Stomach (tissue), 9 donors: ENCODE data around the gene PKP4. TPM values are rescaled to one million over a fixed set of nuclear protein-coding genes. Genes with fewer than 3 reads are reported as not detected.

Source experiments
- DNase-seq, 2 donors: peaks; one replicate each; pipeline versions ENCODE4 v3.0.0 to v3.0.0-alpha.2; 2013 to 2019
- H3K27ac ChIP-seq, 5 donors: fragments of 200-600 bp in 4 of 5; sonication (generic) in 4 of 5; one replicate each; pipeline ENCODE4 v1.5.1; 2013 to 2019; ENCODE audit warnings: mild to moderate bottlenecking in 1 of 5, moderate library complexity in 1 of 5
- H3K27me3 ChIP-seq, 3 donors: fragments of 200-600 bp; sonication (generic); one replicate each; pipeline ENCODE4 v1.5.1; 2017 to 2019; ENCODE audit warnings: mixed run types in 1 of 3
- H3K36me3 ChIP-seq, 4 donors: fragments of 200-600 bp; sonication (generic); 1 replicate in 3 of 4; 2 replicates in 1 of 4; pipeline ENCODE4 v1.5.1; 2016 to 2019
- H3K4me1 ChIP-seq, 4 donors: fragments of 200-600 bp; sonication (generic); one replicate each; pipeline ENCODE4 v1.5.1; 2016 to 2019
- H3K4me3 ChIP-seq, 4 donors: fragments of 200-600 bp; sonication (generic) in 3 of 4; one replicate each; pipeline ENCODE4 v1.5.1; 2016 to 2019; ENCODE audit warnings: mild to moderate bottlenecking in 1 of 4
- H3K9me3 ChIP-seq, 4 donors: fragments of 200-600 bp; sonication (generic); one replicate each; pipeline ENCODE4 v1.5.1; 2016 to 2019
- CTCF ChIP-seq, 7 experiments: fragments of 450-650 bp in 4 of 7; fragments of 200-600 bp in 3 of 7; sonication (generic) in 3 of 7; IDR thresholded peaks; one replicate each; pipeline ENCODE4 v1.5.1; 2016 to 2019; ENCODE audit warnings: antibody characterized with exemption in 7 of 7, control low read depth in 2 of 7, mild to moderate bottlenecking in 1 of 7
- EP300 ChIP-seq: sonication (generic); formaldehyde crosslinking; IDR thresholded peaks from one replicate; pipeline ENCODE4 v1.6.1; 2017; ENCODE audit warnings: antibody characterized with exemption
- POLR2A ChIP-seq, 4 donors: fragments of 450-650 bp; IDR thresholded peaks; one replicate each; pipeline ENCODE4 v1.6.1; 2016; ENCODE audit warnings: antibody characterized with exemption in 4 of 4, control low read depth in 2 of 4, mild to moderate bottlenecking in 1 of 4, moderate library complexity in 1 of 4
- POLR2AphosphoS5 ChIP-seq, 3 donors: sonication (generic); formaldehyde crosslinking; IDR thresholded peaks; one replicate each; pipeline ENCODE4 v1.6.1; 2016; ENCODE audit warnings: antibody characterized with exemption in 3 of 3
- WGBS, 5 donors: extraction: QIAGEN DNeasy Blood & Tissue Kit in 3 of 5; methylation state at CpG; one replicate each; pipeline versions ENCODE4 v1.1.5 to v1.1.7; 2013 to 2018; 5-methylcytosine and 5-hydroxymethylcytosine counted together
- intact Hi-C: fragments of 100-400 bp; cut with DNase I; formaldehyde crosslinking; loops from one replicate; pipeline ENCODE4 v1.15.1; 2023; ENCODE audit warnings: low total_unique reads
- polyA plus RNA-seq, 3 donors: library from polyadenylated mRNA; stranded (reverse); fragments of 200-250 nt; gene quantifications; one replicate each; pipeline ENCODE4 v1.2.3, GENCODE V29; 2013
- total RNA-seq, 5 donors: library from RNA; depleted of rRNA; stranded (reverse); fragments of >200 nt; gene quantifications; one replicate each; pipeline versions ENCODE4 v1.1.0 to v1.2.3, GENCODE V29; 2014 to 2016
- donor health status: healthy with polysubstance abuse.
- donor health status: Bipolar disorder and iron deficiency.
- donor health status: healthy.

PKP4 gene
- total and polyA plus RNA-seq, 8 donors: 20.5 to 223 (median 75.8) TPM

- Histone ChIP-seq H3K27me3 (no peaks in the 10 kb centered on the region), H3K4me1 (peaks cover 0 to 2% (median 0%) of the 10 kb centered on the region in 4 donors), H3K27ac (no peak overlapping the region), H3K4me3 (no peak overlapping the region), H3K9me3 (no peaks in the 10 kb centered on the region), H3K36me3 (peaks cover 0 to 4% (median 0%) of the 10 kb centered on the region in 4 donors)
- intact Hi-C loops: no loop called here
- no peak for DNase-seq
- WGBS, 5 donors: 67 to 89% (median 84%) methylated on average over 1 of the region's 1 CpG
- TF ChIP-seq POLR2A (IDR thresholded peaks at IDR 0.05) (no peak), CTCF (IDR thresholded peaks at IDR 0.05) (no peak), EP300 (no peak)
Measured at GRCh38 chr2:158554996-158555395, 98.2 kb downstream of the PKP4 start.

GRCh38 chr2:158556124-158556523, 99.4 kb downstream of the PKP4 start:
- intact Hi-C loops: no loop called here
- Histone ChIP-seq H3K27me3 (no peaks in the 10 kb centered on the region), H3K27ac (no peak overlapping the region), H3K4me3 (no peak overlapping the region), H3K4me1 (peaks cover 0 to 8% (median 0%) of the 10 kb centered on the region in 4 donors), H3K36me3 (peaks cover 0 to 4% (median 0%) of the 10 kb centered on the region in 4 donors), H3K9me3 (no peaks in the 10 kb centered on the region)
- WGBS, 5 donors: 77 to 90% (median 85%) methylated on average over 3 of the region's 3 CpGs
- DNase-seq: no peak
- TF ChIP-seq POLR2AphosphoS5 (IDR thresholded peaks at IDR 0.05): no peak
- TF ChIP-seq EP300: no peak
- no peak for TF ChIP-seq CTCF (IDR thresholded peaks at IDR 0.05)
- TF ChIP-seq POLR2A (IDR thresholded peaks at IDR 0.05): no peak

GRCh38 chr2:158557752-158558151, 101.0 kb downstream of the PKP4 start:
- Histone ChIP-seq H3K36me3 (peaks cover 0 to 4% (median 0%) of the 10 kb centered on the region in 4 donors), H3K27ac (no peak overlapping the region), H3K27me3 (no peaks in the 10 kb centered on the region), H3K9me3 (no peaks in the 10 kb centered on the region), H3K4me1 (peaks cover 0 to 8% (median 0%) of the 10 kb centered on the region in 4 donors), H3K4me3 (no peak overlapping the region)
- intact Hi-C loops: no loop called here
- TF ChIP-seq EP300 (no peak), POLR2A (IDR thresholded peaks at IDR 0.05) (no peak), CTCF (IDR thresholded peaks at IDR 0.05) (no peak), POLR2AphosphoS5 (IDR thresholded peaks at IDR 0.05) (no peak)
- WGBS, 5 donors: 89 to 99% (median 97%) methylated on average over 2 of the region's 2 CpGs
- no peak for DNase-seq

- Histone ChIP-seq H3K4me3 (no peak overlapping the region), H3K27ac (no peak overlapping the region), H3K27me3 (no peaks in the 10 kb centered on the region), H3K36me3 (peaks cover 0 to 4% (median 0%) of the 10 kb centered on the region in 4 donors), H3K4me1 (peaks cover 0 to 8% (median 0%) of the 10 kb centered on the region in 4 donors), H3K9me3 (no peaks in the 10 kb centered on the region)
- DNase-seq: no peak
- 96 to 100% (median 98%) methylated on average over 4 of the region's 4 CpGs for WGBS, 5 donors
- intact Hi-C loops: no loop called here
- TF ChIP-seq EP300 (no peak), POLR2AphosphoS5 (IDR thresholded peaks at IDR 0.05) (no peak), CTCF (IDR thresholded peaks at IDR 0.05) (no peak), POLR2A (IDR thresholded peaks at IDR 0.05) (no peak)
Measured at GRCh38 chr2:158559252-158559651, 102.5 kb downstream of the PKP4 start.
